HG03095 (cell line): ENCODE data around the gene ERP44.
"Not testable (repeated sequence)": the region's sequence is repeated elsewhere in the genome, so short reads cannot be mapped to it uniquely, and the experiment has no call there.

Experiments
- ATAC-seq: cut with Tn5 transposase; IDR thresholded peaks from one replicate; pipeline ENCODE4 v1.9.1; 2021; ENCODE audit warnings: moderate library complexity; ENCODE audit not compliant: unreplicated experiment

Gene ERP44

GRCh38 chr9:100070104-100071041 lies 28.4 kb downstream of the ERP44 start:
- ATAC-seq: no peak

GRCh38 chr9:100069068-100069467 lies 29.7 kb downstream of the ERP44 start:
- not testable (repeated sequence) for ATAC-seq

GRCh38 chr9:100067990-100068389 lies 30.8 kb downstream of the ERP44 start:
- ATAC-seq: not testable (repeated sequence)

DNA sequence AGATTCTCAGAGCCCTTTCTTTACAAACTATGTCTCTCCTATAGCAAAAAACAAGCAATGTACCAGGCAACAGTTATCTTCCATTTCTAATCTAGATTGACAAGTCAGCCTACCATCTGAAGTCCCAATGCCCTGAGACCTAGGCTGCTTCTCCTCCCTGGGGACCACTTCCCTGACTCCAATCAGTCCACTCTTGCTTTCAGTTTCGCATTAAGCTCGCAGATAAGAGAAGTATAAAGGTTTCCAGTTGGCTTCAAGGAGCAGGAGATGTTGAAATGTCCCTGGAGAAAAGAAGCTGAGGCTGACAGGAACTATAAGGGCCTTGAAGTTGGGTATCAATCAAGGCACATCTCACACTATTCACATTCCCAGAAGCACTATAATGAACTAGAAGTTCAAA lies 32.3 kb downstream of the ERP44 start:
- peak; percentile 93 for ATAC-seq

DNA sequence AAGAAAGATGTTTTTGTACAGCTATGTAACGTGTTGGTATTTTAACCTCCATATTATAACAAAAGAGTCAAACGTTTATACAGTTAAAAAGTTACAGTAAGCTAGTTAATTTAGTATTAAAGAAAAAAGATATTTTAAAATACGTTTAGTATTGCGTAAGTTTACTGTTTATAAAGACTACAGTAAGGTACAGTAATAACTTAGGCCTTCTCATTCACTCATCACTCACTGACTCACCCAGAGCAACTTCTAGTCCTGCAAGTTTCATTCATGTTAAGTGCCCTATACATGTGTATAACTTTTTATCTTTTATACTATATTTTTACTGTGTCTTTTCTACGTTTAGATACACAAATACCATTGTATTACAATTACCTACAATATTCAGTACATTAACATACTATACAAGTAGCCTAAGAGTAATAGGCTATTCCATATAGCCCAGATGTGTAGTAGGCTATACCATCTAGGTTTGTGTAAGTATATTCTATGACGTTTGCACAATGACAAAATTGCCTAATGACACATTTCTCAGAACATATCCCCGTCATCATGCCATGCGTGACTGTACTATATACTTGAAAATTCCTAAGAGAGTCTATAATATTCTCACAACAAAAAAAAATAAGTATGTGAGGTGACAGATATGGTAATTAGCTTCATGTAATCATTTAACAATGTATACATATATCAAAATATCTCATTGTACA lies 33.8 kb downstream of the ERP44 start:
- no peak for ATAC-seq

DNA sequence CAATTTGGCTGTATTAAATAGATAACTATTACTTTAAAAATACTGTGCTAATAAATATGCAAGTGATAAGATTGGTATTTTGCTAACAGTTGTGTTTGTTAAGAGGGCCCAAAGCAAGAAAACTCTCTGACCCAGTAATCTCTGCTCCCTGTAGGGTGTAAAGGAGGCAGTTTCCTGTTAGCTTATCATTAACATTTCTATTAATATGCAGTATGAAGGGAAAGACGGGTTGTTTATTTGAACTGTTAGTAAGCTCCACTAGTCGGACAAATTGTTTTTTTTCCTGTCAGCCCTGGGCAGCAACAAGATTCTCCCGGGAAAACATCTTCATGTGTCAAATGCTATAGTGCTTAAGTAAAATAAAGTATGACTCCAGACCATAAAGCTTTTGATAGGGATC lies 35.6 kb downstream of the ERP44 start:
- no peak for ATAC-seq

DNA sequence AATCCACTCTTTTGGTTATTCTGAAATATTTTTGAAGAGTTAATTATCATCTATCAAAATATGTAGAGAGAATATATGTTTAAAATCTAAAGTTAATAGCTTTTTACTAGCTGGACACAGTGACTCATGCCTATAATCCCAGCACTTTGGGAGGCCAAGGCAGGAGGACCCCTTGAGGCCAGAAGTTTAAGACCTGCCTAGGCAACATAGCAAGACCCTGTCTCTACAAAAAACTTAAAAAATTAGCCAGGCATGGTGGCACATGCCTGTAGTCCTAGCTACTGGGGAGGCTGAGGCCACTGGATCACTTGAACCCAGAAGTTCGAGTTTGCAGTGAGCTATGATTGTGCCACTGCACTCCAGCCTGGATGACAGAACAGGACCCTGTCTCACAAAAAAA lies 36.1 kb downstream of the ERP44 start:
- ATAC-seq: not testable (repeated sequence)

- ATAC-seq: peak; percentile 85
Measured at GRCh38 chr9:100058699-100059579, 39.9 kb downstream of the ERP44 start.

- ATAC-seq: no peak
Measured at GRCh38 chr9:100057624-100058023, 41.2 kb downstream of the ERP44 start.

DNA sequence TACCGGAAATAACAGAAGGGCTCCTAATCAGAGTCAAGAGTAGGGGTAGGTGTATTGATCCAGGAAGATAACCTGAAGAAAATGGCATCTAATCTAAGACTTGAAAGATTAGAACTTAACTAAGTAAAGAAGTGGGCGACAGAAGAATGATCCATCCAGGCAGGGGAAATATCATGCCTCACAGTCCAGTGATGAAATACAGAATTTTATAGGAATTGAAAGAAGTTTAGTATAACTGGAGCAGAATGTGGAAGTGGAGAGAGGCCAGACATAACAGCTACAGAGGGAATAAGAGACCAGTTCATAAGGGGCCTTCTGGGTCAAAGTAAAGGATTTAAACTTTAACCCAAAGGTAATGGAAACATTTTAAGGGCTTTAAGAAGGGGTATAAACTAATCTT lies 42.2 kb downstream of the ERP44 start:
- no peak for ATAC-seq

DNA sequence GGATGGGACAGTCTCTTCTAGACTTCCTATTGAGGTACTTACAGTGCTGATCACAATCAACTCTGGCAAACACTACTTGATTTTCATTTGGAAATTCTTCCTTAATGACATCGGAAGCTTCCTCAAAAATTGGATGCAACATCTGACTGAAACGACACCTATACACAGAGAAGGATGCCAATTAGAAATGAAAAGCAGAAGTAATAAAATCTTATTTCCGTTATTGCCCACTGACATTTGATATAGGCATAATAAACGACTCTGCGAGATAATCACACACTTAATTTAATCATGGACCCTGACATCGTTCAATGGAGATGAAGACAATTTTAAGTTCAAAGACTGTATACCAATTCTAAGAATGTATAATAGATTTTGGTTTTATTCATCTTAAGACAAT lies 46.4 kb downstream of the ERP44 start:
- no peak for ATAC-seq

DNA sequence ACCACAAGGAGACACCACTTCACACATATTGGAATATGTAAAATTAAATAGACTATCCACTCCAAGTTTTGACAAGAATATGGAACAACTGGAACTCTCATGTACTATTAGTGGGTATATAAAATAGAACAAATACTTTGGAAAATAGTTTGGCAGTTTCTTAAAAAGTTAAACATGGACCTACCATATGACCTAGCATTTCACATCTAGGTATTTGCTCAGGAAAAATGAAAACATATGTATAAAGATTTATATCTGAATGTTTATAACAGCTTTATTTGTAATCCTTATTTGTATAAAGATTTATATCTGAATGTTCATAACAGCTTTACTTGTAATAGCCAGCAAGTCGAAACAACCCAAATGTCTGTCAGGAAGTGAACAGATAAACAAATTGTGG lies 49.2 kb downstream of the ERP44 start:
- ATAC-seq: no peak

GRCh38 chr9:100038472-100038871 lies 60.3 kb downstream of the ERP44 start:
- no peak for ATAC-seq

DNA sequence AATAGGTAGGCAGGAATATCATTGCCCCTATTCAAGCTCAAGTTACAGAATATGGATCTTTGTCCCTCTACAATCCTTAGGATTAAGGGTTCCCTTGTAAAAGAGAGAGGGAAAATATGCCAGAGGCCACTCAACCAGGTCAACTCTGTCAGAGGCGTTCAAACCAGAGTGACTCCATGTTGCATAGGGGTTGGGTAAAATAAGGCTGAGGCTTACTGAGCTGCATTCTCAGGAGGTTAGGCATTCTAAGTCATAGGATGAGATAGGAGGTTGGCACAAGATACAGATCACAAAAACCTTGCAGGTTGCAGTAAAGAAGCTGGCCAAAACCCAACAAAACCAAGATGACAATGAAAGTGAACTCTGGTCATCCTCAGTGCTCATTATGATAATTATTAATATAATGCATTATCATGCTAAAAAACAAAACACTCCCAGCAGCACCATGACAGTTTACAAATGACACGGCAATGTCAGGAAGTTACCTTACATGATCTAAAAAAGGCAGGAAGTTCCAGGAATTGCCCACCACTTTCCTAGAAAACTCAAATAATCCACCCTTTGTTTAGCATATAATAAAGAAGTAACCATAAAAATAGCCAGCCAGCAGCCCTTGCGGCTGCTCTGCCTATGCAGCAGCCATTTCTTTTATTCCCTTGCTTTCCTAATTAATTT lies 64.8 kb downstream of the ERP44 start:
- no peak for ATAC-seq

- no peak for ATAC-seq
Measured at GRCh38 chr9:100030548-100030947, 68.3 kb downstream of the ERP44 start.

DNA sequence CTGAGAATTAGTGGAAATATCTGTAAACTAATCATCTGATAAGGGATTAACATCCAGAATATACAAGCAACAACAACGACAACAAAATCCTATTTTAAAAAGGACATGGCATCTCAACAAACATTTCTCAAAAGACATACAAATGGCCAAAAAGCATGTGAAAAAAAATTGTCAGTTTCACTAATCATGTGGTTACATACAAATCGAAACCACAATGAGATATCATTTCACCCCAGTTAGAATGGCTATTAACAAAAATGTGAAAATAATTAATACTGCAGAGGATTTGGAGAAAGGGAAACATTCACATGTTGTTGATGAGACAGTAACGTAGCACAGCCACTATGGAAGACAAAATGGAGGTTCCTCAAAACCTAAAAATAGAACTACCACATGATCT lies 69.5 kb downstream of the ERP44 start:
- ATAC-seq: no peak

- ATAC-seq: peak; percentile 85
Measured at GRCh38 chr9:100028201-100028784, 70.5 kb downstream of the ERP44 start.

- ATAC-seq: no peak
Measured at GRCh38 chr9:100027543-100027942, 71.3 kb downstream of the ERP44 start.

DNA sequence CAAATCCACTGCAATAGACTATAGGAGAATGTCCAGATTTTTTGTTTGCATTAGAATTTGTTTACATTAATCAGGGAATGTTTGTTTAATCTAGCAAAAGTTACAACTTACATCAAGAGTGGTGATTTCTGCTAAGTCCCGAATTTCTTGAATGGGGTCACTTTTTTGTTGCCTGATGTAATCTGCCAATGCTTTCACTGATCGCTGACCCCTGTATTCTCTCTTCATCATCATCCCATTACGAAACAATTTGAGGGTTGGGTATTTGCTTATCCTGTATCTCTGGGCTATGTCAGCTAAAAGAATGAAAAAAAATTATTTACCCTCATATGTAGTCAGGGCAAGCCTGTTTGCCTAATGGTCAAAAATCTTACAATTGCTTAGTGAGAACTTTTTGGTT lies 76.9 kb downstream of the ERP44 start:
- ATAC-seq: no peak

- ATAC-seq: no peak
Measured at GRCh38 chr9:100020121-100020795, 78.5 kb downstream of the ERP44 start.
